Ammon's horn (tissue), 1 donor: ENCODE results near the gene TPSAB1.
"Not testable (repeated sequence)": the region's sequence is repeated elsewhere in the genome, so short reads cannot be mapped to it uniquely, and the experiment has no call there.

Experiments used
- DNase-seq: peaks from one replicate; pipeline ENCODE4 v3.0.0-alpha.2; 2016; ENCODE audit warnings: low spot score

The TPSAB1 gene

GRCh38 chr16:1223355-1224214, 16.9 kb upstream of the TPSAB1 start:
- DNase-seq, result no peak

GRCh38 chr16:1224558-1224957, 15.9 kb upstream of the TPSAB1 start:
- DNase-seq, result no peak

GRCh38 chr16:1225051-1225451, 15.5 kb upstream of the TPSAB1 start, which contains the start of gene TPSG1:
TPSG1 (minus strand) TSS chr16:1225268; CDS start chr16:1225252, 16 bp downstream.
- DNase-seq, result no peak

- not testable (repeated sequence) for DNase-seq
These were observed 14.7 kb upstream of the TPSAB1 start for GRCh38 chr16:1225728-1226311.

GRCh38 chr16:1226692-1227091, 13.8 kb upstream of the TPSAB1 start:
- not testable (repeated sequence) for DNase-seq

GRCh38 chr16:1228227-1228626, 12.3 kb upstream of the TPSAB1 start:
- not testable (repeated sequence) for DNase-seq

- DNase-seq, result not testable (repeated sequence)
These were observed 11.0 kb upstream of the TPSAB1 start for GRCh38 chr16:1229476-1229875.

- DNase-seq, result not testable (repeated sequence)
These were observed 10.4 kb upstream of the TPSAB1 start, which contains the start of gene TPSB2 for GRCh38 chr16:1230084-1230470. TPSB2 (minus strand) TSS chr16:1230184; CDS start chr16:1229951, 233 bp downstream.

GRCh38 chr16:1230471-1231212, 9.9 kb upstream of the TPSAB1 start:
- DNase-seq, result not testable (repeated sequence)

GRCh38 chr16:1231301-1231700, 9.2 kb upstream of the TPSAB1 start:
- DNase-seq, result not testable (repeated sequence)

GRCh38 chr16:1232049-1232748, 8.3 kb upstream of the TPSAB1 start:
- DNase-seq, result not testable (repeated sequence)

- DNase-seq, result not testable (repeated sequence)
These were observed 3.8 kb upstream of the TPSAB1 start for GRCh38 chr16:1236659-1237058.

- no peak for DNase-seq
These were observed 2.5 kb upstream of the TPSAB1 start for GRCh38 chr16:1237990-1238389.

GRCh38 chr16:1238909-1239308, 1.6 kb upstream of the TPSAB1 start:
- not testable (repeated sequence) for DNase-seq

GRCh38 chr16:1239575-1239974, 930 bp upstream of the TPSAB1 start:
- DNase-seq, result not testable (repeated sequence)

- DNase-seq, result not testable (repeated sequence)
These were observed 576 bp downstream of the TPSAB1 start for GRCh38 chr16:1241081-1241480.

GRCh38 chr16:1243363-1243762, 2.9 kb downstream of the TPSAB1 start:
- not testable (repeated sequence) for DNase-seq

GRCh38 chr16:1243907-1244850, 3.7 kb downstream of the TPSAB1 start:
- DNase-seq, result not testable (repeated sequence)

- no peak for DNase-seq
These were observed 4.4 kb downstream of the TPSAB1 start for GRCh38 chr16:1244881-1245280.

GRCh38 chr16:1245452-1246020, 5.0 kb downstream of the TPSAB1 start:
- DNase-seq, result no peak
